Measurements from ENCODE around the gene PCSK1N.
"Not testable (repeated sequence)": the region's sequence is repeated elsewhere in the genome, so short reads cannot be mapped to it uniquely, and the experiment has no call there.

Gene PCSK1N

DNA sequence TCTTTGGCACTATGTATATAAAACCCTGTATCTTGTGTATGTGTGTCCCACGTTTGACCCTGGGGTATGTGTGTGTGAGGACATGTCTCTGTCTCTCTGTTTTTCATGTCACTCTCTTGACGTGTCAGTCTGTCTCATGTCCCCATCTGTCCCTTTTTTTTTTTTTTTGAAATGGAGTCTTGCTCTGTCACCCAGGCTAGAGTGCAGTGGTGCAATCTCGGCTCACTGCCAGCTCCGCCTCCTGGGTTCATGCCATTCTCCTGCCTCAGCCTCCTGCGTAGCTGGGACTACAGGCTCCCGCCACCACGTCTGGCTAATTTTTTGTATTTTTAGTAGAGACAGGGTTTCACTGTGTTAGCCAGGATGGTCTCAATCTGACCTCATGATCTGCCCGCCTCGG, 16.0 kb downstream of the PCSK1N start:
- not testable (repeated sequence) for DNase-seq

DNA sequence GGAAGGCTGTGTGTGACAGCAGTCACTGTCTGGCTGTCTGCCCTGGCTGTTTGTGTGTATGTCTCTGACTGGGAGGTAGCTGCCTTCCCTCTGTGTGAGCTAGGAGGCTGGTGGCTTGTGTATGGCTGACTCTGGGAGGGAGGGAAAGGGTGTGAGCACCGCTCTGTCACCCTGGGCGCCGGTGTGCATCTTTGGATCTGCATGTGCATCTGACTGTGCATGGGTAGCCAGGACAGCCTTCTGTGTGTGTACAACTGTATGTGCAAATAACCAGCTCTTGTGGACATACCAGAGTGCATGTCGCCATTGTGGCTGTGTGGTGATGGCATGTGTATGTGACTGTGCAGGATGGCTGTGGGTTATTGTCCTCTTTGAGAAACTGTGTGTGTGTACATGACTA, 16.5 kb downstream of the PCSK1N start:
- DNase-seq = no peak

DNA sequence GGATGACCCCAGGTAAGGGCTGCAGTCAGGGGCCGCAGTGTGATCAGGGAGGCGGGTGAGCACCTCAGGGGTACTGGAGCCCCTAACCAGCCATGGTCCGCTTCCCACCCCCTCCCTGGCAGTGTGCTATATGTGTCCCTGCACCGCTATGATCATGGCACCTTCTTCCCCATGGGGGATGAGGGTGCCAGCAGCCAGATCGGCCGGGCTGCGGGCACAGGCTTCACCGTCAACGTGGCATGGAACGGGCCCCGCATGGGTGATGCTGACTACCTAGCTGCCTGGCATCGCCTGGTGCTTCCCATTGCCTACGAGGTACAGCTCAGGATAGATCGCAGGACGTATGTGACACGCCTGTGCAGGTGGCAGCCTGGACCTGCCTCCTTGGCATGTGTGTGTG, 17.3 kb downstream of the PCSK1N start:
- no peak for DNase-seq

DNA sequence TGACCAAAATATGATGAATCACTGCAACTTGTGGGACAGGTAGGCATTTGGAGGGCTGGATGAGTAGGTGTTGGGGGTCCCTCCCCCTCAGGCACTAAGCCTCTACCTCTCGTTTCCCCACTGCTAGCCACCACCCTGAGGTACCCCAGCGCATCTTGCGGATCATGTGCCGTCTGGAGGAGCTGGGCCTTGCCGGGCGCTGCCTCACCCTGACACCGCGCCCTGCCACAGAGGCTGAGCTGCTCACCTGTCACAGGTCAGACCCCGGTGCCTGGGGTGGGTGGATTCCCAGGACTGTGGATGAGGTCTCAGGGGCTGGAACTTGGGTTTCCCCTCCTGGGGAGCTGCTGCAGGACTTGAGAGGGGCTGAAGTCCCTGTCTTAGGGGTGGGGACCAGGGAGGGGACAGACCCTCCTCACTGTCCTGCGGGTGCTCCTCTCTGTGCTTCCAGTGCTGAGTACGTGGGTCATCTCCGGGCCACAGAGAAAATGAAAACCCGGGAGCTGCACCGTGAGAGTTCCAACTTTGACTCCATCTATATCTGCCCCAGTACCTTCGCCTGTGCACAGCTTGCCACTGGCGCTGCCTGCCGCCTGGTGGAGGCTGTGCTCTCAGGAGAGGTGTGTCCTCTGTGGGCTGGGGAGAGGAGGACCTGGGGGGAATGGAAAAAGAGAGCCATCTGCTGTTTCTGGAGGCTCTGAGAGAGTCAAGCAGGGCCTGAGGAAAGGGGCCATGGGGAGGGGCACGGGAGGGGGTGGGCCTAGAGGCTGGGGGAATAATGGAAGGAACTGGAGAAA, 19.2 kb downstream of the PCSK1N start:
- no peak for DNase-seq

DNA sequence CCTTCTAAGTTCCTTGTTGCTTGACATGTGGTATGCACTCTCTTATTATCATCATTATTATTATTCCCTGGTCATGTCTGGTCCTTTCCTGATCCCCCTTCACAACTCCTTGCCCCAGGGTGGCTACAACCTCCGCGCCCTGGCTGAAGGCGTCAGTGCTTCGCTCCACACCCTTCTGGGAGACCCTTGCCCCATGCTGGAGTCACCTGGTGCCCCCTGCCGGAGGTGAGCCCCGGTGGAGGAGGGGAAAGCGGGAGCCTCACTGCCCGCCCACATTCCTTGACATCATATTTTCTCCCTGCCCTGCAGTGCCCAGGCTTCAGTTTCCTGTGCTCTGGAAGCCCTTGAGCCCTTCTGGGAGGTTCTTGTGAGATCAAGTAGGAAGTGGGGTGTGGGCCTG, 20.1 kb downstream of the PCSK1N start:
- DNase-seq = no peak

DNA sequence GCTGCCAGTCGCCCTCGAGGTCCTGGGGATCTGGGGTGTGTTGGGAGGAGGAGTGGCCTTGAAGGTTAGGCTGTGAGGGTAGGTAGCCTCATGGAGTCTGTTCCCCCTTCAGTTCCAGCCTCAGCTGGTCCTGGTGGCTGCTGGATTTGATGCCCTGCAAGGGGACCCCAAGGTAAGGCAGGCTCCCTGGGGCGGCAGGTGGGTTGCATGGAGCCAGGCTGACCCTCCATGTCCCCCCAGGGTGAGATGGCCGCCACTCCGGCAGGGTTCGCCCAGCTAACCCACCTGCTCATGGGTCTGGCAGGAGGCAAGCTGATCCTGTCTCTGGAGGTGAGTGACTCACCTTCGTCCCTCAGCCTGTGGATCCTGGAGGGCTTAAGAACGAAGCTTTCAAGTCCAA, 20.7 kb downstream of the PCSK1N start:
- no peak for DNase-seq

DNA sequence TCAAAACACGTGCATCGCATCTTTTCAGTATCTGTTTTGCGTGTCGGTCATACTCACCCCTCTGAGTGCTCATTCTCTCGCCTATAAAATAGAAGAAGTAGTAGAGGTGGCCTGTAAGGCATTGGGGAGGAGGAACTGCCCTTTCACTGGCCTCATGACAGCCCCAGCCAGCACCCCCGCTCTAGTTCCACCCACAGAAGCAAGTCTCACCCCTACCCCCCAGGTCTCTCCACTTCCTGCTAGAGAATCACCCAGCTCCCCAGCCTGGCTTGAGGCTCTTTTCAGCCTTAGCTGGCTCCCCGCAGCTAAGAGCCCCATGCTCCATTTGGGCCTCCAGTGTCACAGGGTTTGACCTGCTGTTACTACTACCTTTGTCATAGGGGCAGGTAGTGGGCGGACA, 21.8 kb downstream of the PCSK1N start:
- peak in 1 of 2 donors; percentile 24 for DNase-seq

DNA sequence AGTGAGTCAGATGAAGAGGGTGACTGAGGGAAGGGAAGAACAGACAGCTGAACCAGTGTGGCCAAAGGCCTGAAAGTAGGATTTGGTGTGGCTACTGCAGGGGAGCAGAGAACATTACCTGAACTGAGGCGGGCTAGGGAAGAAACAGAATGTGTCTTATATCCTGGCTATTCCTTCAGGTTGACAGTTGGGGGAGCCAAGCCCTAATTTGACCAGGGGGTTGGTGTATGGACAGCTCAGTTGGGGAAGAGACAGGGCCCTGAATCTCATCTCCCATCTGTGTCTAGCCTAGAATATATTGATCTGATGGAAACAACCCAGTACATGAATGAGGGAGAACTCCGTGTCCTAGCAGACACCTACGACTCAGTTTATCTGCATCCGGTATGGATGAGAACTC, 29.3 kb downstream of the PCSK1N start:
- no peak for DNase-seq

DNA sequence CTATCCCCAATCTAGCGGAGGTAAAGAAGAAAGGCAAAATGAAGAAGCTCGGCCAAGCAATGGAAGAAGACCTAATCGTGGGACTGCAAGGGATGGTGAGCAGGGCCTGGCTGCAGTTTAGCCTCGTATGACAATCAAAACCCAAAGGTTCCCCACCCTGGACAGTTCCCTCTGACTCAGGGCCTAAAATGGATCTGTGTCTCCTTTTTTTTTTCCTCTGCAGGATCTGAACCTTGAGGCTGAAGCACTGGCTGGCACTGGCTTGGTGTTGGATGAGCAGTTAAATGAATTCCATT, 32.6 kb downstream of the PCSK1N start:
- no peak for DNase-seq

DNA sequence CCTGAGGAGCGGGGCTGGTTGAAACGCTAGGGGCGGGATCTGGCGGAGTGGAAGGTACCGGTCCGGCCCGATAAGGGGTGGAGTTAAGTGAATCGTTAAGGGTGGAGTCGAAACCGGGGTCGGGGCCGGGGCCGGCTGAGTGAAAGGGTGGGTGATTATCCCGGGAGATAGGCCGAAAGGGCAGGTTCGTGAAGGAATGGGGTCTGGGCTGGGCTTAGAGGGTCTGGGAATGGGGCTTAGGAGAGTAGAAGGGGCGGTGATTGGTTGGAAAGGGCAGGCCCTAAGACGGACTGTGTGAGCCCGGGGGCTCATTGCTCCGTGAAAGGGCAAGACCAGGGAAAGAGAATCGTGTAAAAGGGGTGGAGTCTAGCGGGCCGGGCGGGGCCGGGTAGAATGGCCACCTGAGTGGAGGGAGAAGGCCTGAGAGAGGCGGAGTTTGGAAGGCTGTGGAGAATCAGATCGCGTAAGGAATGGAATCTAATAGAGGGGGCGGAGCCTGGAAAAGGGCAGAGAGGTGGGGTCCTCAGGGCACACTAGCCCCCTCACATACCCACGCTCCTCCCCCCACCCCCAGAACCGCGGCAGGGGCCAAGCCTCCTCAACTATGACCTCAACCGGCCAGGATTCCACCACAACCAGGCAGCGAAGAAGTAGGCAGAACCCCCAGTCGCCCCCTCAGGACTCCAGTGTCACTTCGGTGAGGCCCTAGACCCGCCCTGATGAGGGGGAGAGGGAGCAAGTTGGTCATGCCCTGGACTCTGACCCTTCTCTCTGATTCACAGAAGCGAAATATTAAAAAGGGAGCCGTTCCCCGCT, 33.1 kb downstream of the PCSK1N start:
- DNase-seq = peak; percentile 70 to 76

DNA sequence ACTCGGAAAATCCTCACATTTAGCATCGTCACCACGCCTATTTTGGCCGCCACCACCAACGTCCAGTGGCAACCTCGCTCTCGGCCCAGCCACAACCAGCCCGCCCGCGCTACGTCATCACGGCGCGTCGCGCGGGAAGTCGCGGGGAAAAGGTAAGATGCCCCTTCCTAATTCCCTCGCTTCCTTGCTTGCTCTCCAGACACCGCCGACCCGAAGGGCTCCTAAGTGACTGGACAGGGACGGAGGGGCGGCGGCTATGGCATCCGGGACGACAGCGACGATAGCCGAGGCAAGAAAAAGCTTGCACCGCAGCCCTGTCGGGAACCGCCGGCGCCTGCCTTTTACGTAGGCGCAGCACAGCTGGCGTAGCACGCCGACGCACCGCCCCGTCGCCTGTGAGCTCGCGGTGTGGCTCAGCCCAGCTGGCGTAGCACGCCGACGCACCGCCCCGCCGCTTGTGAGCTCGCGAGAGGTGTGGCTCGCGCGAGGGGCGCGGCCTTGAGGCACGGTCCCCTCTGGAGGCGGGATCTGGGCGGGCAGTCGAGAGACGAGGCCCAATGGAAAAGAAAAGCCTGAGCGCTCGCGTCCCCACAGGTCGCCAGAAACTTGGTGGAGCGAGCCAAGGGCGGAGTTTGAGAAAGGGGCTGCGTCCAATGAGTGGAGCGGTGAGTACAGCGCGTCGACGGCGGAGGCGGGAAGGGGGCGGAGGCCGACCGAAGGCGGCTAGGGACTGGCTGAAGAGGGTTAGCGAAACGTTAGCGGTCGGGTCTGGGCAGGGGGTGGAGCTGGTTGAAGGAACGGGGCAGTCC, 33.9 kb downstream of the PCSK1N start, which contains the start of gene HDAC6:
Gene HDAC6, plus strand, starts transcription at position 788 of the 809 bp plus-strand sequence. CDS start 626 bp downstream, outside the sequence.
- DNase-seq = peak; percentile 97 to 99

DNA sequence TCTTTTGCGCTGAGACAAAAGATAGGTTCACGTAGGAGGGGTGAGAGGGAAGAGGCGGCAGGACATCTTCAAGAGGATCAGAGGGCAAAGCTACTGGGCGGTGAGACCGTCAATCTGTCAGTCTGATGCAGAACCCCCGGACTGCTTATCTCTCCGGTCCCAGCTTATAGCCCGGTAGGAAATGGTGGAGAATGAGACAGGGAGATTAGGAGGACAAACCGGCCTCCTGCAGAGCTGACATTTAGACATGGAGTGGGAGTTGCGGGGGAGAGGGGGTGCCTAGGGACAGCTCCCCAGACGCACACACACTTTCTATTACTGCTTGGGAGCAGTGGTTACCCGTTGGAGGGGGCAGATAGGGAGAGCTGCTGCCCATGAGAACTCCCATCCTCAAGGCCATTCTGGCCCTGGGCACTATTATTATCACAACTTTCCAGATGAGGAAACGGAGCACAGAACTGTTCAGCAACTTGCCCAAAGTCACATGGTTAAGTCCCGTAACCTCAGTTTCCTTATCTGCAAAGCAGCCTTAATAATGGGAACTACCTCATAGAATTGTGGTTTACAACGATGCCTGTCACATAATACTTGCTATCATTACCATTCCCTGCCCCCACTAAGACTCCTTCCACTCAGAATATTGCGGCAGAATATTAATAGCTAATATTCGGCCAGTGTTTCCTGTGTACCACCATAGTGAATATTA, 34.7 kb downstream of the PCSK1N start:
- no peak for DNase-seq

DNA sequence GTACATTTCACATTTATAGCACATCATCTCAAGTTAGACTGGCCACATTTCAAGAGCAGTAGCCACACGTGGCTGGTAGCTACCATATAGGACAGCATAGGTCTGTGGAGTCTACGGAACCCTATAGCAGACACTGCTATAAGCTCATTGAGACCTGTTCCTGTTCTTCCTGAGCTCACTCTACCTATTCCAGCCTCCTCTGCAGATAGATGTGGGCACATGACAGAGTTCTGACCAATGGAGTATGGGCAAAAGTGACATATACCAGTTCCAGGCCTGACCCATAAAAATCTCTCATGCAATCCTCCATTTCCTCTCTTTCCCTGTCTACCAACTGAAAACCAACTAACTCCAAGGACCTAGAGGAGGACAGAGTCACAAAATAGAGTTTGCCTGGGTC, 37.1 kb downstream of the PCSK1N start:
- no peak for DNase-seq

DNA sequence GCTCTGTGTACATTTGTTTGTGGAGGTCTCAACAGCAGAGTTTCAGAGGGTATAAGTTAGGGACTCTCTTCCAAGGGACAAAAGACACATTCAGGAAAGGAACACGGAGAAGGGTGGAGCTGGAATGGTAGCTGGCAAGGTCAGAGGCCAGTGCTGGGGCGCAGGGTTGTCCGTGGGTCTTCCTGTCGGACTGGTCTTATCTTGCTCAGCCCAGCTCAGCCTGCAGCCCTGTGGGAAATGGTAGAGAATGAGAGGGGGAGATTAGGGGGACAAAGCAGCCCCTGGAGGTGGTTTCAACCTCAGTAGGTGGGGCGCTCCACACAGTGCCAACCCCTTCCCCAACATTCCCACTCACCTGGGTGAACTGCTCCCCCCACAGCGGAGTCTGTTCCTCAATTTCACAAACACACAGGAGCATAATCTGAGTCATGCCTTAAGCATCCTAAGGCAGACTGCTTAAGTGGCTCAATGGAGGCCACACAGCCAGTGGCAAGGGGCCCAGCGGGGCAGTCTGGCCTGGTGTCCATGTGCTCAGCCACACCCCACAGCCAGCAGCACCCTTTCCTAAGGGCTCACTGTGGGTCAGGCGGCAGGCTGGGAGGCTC, 40.4 kb downstream of the PCSK1N start:
- DNase-seq = no peak

DNA sequence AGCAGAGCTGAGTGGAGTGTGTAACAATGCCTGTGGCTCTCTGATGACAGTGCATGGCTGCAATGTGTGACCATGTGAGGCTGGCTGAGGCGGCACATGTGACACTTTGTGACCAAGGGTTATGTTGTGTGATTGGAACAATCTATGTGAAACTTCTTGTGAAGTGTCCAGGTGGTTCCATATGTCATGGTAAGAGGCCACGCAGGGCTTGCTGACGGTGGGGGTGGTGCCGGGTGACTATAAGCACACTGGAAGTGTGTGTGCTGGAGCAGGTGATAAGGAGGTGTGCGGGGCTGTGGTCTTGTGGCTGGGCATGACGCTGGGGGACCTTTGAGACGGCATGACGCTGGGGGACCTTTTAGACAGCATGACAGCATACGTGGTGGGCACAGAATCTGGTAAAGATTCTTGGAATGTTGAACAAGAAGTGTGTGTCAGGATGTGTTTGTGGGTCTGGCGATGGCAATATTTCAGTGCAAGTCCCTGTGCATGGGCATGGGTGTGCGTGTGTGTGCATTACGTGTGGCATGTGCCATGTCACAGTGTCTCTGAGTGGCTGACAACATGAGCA, 41.0 kb downstream of the PCSK1N start:
- no peak for DNase-seq

DNA sequence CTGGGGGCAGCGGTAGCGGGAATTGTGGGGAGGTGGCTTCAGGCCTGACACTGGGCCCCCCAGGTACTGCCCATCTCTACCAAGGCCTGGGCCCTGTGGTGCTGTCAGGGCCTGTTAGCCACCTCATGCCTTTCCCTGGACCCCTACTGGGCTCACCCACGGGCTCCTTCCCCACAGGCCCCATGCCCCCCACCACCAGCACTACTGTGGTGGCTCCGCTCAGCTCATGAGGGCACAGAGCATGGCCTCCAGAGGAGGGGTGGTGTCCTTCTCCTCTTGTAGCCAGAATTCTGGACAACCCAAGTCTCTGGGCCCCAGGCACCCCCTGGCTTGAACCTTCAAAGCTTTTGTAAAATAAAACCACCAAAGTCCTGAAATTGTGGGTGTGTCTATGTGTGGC, 41.5 kb downstream of the PCSK1N start:
- DNase-seq = no peak

DNA sequence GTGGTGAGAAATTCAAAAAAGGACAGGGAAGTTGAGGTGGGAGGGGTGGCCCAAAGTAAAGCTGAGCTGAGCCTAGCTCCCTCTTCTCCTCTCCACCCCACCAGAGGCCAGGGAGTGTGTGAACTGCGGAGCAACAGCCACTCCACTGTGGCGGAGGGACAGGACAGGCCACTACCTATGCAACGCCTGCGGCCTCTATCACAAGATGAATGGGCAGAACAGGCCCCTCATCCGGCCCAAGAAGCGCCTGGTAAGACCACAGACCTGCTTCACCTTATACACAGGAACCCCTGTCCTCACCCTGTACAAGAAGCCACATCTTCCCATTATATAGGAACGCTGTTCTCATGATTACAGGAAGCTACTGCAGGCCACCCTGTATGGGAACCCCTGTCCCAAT, 43.2 kb downstream of the PCSK1N start:
- DNase-seq = no peak

DNA sequence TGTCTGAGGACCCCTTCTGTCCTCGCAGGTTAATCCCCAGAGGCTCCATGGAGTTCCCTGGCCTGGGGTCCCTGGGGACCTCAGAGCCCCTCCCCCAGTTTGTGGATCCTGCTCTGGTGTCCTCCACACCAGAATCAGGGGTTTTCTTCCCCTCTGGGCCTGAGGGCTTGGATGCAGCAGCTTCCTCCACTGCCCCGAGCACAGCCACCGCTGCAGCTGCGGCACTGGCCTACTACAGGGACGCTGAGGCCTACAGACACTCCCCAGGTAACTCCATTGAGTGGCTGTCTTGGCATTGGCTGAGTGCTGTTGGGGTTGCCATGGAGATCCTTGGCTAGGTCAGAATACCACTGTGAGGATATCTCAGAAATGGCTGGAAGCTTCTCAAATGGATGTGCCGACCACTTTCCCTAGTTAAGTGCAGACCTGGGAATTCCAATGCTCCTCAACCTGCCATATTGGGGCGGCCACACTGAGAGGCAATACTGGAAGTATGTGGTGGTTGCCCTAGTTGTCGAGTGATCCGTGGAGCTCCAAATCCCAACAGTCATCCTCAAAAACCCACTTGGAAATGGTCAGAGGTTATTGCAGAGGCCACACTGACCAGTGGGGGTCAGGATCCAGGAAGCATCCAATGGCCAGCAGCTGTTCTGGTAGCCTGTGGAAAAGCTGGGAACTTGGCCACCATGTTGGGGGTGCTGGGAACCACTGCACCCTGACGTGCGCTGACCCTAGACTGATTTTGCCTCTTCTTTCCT, 44.2 kb downstream of the PCSK1N start:
- DNase-seq = no peak

DNA sequence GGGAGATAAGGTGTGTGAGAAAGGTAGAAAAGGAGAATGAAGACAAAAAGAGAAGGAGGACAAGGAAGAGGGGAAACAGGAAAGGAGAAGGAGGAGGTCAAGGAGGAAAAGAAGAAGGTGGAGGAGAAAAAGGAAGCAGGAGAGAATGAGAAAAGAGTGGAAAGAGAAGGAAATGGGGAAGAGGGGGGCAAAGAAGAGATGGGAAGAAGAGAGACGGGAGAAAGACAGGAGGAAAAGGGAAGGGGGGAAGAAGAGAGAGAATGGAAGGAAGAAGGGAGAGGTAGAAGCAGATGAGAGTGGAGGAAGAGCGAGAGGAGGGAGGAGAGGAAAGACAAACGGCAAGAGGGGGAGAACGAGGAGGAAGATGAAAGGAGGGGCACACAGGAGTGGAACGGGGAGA, 44.9 kb downstream of the PCSK1N start:
- DNase-seq = no peak

DNA sequence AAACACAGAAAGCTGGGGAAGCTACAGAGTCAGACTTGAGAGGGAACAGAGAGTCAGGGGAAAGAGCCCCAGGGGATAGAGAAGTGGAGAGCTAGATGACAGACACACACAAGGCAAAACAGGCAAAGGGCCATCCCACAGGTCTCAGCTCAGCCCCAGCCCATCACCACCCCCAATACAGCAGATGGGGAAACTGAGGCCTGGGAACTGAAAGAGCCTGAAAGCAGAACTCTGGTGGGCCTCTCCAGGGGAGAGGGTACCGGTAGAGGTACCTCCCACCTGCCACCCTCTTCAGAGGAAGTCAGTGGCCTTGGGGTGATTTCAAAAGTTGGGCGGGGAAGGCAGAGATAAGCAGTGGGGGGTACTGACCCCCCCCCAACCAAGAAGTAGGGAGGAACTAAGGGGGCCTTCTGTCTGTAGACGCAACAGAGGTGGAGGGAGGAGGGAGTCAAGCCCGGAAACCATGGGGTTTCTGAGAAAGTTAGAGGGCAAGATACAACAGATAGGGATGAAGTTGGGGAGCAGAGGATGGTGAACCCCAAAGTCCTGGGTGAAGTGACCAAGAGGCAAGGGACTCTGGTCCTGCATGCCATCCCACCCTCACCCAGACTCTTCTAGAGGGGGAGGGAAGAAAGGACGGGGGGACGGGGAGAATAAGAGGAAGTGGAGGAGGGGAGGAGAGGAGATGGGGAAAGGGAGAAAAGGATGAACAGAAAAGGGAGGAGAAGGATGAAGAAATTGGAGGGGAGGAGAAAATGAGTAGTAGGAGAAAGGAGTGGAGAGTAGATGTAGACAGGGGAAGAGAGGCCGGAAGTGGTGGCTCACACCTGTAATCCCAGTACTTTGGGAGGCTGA, 45.8 kb downstream of the PCSK1N start:
- no peak for DNase-seq

Data from CD4-positive, alpha-beta T cell treated with Interleukin-1 beta for 1 hour (primary cell).